HUES48 (cell line): ENCODE measurements around the gene SLC6A6.

ENCODE experiments used
- H3K27ac ChIP-seq: one replicate; pipeline ENCODE4 v1.7.0; 2013; ENCODE audit warnings: low read depth, low read length, inconsistent platforms
- H3K27me3 ChIP-seq: 2 replicates; pipeline ENCODE4 v1.6.1; 2013; ENCODE audit warnings: mild to moderate bottlenecking, low read length; ENCODE audit not compliant: control insufficient read depth, insufficient read depth
- H3K36me3 ChIP-seq: 2 replicates; pipeline ENCODE4 v1.6.1; 2013; ENCODE audit warnings: low read length; ENCODE audit not compliant: control insufficient read depth, insufficient read depth
- H3K4me1 ChIP-seq: 2 replicates; pipeline ENCODE4 v1.6.1; 2013; ENCODE audit warnings: mild to moderate bottlenecking, low read length; ENCODE audit not compliant: control insufficient read depth, insufficient read depth
- H3K4me3 ChIP-seq: 2 replicates; pipeline ENCODE4 v1.5.1; 2013; ENCODE audit warnings: mild to moderate bottlenecking, low read depth, low read length
- H3K9ac ChIP-seq: 2 replicates; pipeline ENCODE4 v1.6.1; 2013; ENCODE audit warnings: mild to moderate bottlenecking, low read depth, low read length, moderate library complexity
- H3K9me3 ChIP-seq: 2 replicates; pipeline ENCODE4 v1.6.1; 2013; ENCODE audit warnings: low read length; ENCODE audit not compliant: control insufficient read depth, insufficient read depth

The SLC6A6 gene

DNA sequence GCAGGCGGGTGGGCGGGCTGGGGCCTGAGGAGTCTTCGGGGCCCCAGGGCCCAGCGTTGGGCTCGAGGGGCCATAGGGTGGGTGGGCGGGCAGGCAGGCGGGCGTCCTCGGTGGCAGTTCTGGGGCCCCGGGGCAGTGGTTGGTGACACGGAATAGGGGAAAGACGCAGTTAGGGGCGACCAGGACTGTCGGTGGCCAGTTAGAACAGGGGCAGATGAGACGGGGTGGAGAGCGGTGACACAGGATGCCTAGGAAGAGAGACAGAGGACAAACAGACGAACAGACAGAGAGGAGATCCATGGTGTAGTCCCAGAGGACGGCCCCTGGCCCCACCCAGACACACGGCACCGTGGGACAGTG is 101.3 kb downstream of the SLC6A6 start:
- no peak overlapping the region for H3K27ac ChIP-seq
- H3K27me3 ChIP-seq: no peaks in the 10 kb centered on the region; the same call in 1 of the 2 replicates
- no peak overlapping the region for H3K9ac ChIP-seq
- no peaks in the 10 kb centered on the region for H3K4me1 ChIP-seq
- no peaks in the 10 kb centered on the region for H3K36me3 ChIP-seq
- H3K9me3 ChIP-seq: peaks cover 8% of the 10 kb centered on the region; the same call in 1 of the 2 replicates
- H3K4me3 ChIP-seq: no peak overlapping the region

DNA sequence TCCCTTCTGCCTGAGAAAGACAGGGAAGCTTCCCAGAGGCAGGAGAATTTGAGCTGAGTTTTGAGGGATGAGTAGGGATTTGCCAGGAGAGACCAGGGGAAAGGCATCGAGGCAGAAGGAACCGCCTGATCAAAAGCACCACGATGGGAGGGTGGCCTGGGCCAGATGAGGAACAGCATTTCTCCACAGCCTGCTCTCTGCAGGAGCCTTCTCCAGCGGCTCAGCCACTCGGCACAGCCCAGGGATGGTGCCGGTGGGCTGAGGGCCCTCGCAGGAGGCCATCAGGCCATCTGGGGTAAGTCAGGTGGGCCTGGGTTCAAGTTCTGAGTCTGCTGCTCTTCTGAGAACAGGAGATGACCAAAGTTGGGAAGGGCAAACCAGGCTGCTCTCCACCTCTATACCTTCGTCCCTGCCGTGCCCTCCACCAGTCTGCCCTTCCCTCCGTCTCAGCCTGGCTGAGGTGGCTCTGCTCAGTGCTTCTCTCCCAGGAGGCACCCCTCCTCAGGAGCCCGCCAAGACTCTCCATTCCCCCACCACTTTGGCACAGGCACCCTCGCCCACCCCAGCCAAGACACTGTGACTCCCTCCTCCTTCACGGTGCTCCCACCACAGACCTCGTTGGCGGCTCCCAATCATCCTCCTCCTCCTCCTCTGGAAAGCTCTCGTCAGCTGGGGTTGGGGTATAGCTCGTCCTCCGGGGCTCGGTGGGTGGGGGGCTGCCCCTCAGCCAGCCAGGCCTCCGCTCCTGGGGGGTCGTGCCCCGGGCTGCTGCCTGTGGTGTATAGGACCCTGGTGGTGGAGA is 102.8 kb downstream of the SLC6A6 start:
- H3K27ac ChIP-seq: no peak overlapping the region
- H3K9ac ChIP-seq: no peak overlapping the region
- no peaks in the 10 kb centered on the region for H3K36me3 ChIP-seq
- no peaks in the 10 kb centered on the region for H3K27me3 ChIP-seq
- peaks cover 8% of the 10 kb centered on the region; the same call in 1 of the 2 replicates for H3K9me3 ChIP-seq
- H3K4me1 ChIP-seq: peaks cover 5% of the 10 kb centered on the region; the same call in 1 of the 2 replicates
- no peak overlapping the region for H3K4me3 ChIP-seq

DNA sequence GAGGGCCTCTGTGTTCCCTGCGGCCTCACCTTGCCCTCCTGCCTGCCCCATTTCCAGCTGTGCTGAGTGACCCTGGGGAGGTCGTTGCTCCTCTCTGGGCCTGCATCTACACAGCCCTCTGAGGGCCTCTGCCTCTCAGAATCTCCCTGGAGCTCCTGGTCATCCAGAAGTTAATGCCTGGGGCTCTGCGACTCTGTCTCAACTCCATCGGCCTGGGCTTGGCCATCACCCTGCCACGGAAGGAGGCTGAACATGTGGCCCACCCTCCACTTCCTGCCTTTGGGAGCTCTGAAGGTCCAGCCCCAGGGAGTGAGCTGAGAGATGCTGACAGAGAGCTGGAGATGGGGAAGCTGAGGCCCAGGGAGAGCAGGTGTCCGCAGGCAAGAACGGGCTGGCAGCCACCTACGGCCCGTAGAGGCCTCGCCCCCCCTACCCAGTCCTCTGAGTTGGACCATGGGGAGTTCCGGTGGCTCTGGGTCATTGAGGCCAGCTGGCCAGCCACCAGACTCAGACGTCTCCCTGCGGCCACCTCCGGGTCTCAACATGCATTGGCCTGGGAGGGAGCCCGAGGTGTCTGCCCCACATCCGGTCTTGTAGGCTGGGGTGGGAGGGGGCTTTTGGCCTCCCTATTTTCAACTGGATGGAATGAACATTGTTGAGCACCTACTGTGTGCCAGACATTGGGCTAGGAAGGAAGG is 103.5 kb downstream of the SLC6A6 start:
- Histone ChIP-seq H3K9ac (no peak overlapping the region), H3K4me3 (no peak overlapping the region), H3K36me3 (no peaks in the 10 kb centered on the region), H3K4me1 (peaks cover 5% of the 10 kb centered on the region; the same call in 1 of the 2 replicates), H3K27ac (no peak overlapping the region), H3K9me3 (peaks cover 8% of the 10 kb centered on the region; the same call in 1 of the 2 replicates), H3K27me3 (no peaks in the 10 kb centered on the region)

GRCh38 chr3:14506626-14507304 is 104.4 kb downstream of the SLC6A6 start:
- no peaks in the 10 kb centered on the region for H3K27me3 ChIP-seq
- H3K4me1 ChIP-seq: peaks cover 5% of the 10 kb centered on the region; the same call in 1 of the 2 replicates
- H3K9me3 ChIP-seq: peaks cover 8% of the 10 kb centered on the region; the same call in 1 of the 2 replicates
- H3K9ac ChIP-seq: no peak overlapping the region
- no peaks in the 10 kb centered on the region for H3K36me3 ChIP-seq
- H3K27ac ChIP-seq: no peak overlapping the region
- H3K4me3 ChIP-seq: no peak overlapping the region

GRCh38 chr3:14507305-14507741 is 104.9 kb downstream of the SLC6A6 start:
- peaks cover 5% of the 10 kb centered on the region; the same call in 1 of the 2 replicates for H3K4me1 ChIP-seq
- peaks cover 8% of the 10 kb centered on the region; the same call in 1 of the 2 replicates for H3K9me3 ChIP-seq
- no peak overlapping the region for H3K27ac ChIP-seq
- no peaks in the 10 kb centered on the region for H3K36me3 ChIP-seq
- H3K27me3 ChIP-seq: no peaks in the 10 kb centered on the region
- H3K9ac ChIP-seq: no peak overlapping the region
- H3K4me3 ChIP-seq: no peak overlapping the region

- no peak overlapping the region for H3K4me3 ChIP-seq
- no peak overlapping the region for H3K27ac ChIP-seq
- no peaks in the 10 kb centered on the region for H3K36me3 ChIP-seq
- H3K27me3 ChIP-seq: no peaks in the 10 kb centered on the region
- H3K9ac ChIP-seq: no peak overlapping the region
- H3K9me3 ChIP-seq: peaks cover 2% of the 10 kb centered on the region; the same call in 1 of the 2 replicates
- peaks cover 5% of the 10 kb centered on the region; the same call in 1 of the 2 replicates for H3K4me1 ChIP-seq
Measured at GRCh38 chr3:14507757-14508504, 105.5 kb downstream of the SLC6A6 start.

GRCh38 chr3:14508505-14508819 is 106.1 kb downstream of the SLC6A6 start:
- H3K27ac ChIP-seq: no peak overlapping the region
- H3K4me1 ChIP-seq: peaks cover 5% of the 10 kb centered on the region; the same call in 1 of the 2 replicates
- H3K36me3 ChIP-seq: no peaks in the 10 kb centered on the region
- no peak overlapping the region for H3K9ac ChIP-seq
- H3K27me3 ChIP-seq: no peaks in the 10 kb centered on the region
- H3K9me3 ChIP-seq: no peaks in the 10 kb centered on the region
- H3K4me3 ChIP-seq: no peak overlapping the region

DNA sequence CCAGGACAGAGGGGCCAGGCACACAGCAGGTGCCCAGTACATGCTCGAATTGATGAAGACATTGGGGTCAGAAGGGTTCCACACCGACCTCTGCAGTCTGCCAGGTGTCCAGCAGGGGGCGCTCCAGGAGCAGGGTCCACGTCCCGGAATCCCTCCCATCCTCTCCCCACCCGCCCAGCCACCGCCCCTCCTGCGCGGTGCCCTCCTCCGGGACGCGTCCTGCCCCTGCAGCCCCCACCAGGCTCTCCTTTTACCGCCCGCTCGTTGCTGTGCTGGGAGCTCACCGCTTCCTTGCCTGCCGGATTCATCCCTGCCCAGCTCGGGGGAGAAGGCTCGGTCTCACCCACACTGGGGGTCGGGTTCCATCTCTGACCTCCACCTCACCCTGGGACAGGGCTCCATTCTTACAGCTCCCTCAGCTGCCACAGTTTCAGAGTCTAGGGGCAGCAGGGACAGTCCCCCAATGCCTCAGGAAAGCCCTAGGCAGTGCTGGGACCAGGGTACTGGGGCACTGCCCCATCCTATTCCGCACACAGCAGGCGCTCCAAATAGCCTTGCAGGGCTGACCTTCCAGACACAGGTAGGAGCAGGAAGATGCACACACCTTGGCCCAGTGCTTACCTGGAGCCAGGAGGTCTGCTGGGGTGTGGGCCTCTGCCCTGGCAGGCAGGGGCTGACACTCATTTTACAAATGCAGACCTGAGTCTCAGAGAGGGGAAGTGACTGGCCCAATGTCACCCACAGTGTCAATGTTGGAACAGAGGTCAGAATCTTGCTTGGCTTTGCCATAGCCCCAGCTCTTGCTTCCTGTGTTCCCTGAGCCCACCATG is 106.8 kb downstream of the SLC6A6 start:
- H3K9me3 ChIP-seq: no peaks in the 10 kb centered on the region

GRCh38 chr3:14509796-14510100 is 107.3 kb downstream of the SLC6A6 start:
- Histone ChIP-seq H3K27ac (no peak overlapping the region), H3K4me1 (peaks cover 5% of the 10 kb centered on the region; the same call in 1 of the 2 replicates), H3K9me3 (no peaks in the 10 kb centered on the region), H3K4me3 (no peak overlapping the region), H3K27me3 (no peaks in the 10 kb centered on the region), H3K36me3 (no peaks in the 10 kb centered on the region), H3K9ac (no peak overlapping the region)

More for the DNA sequence above, 106.8 kb downstream of the SLC6A6 start:
- H3K27ac ChIP-seq: no peak overlapping the region
- H3K4me3 ChIP-seq: peak overlapping the region; percentile 57
- H3K27me3 ChIP-seq: no peaks in the 10 kb centered on the region
- no peaks in the 10 kb centered on the region for H3K36me3 ChIP-seq
- H3K4me1 ChIP-seq: peaks cover 5% of the 10 kb centered on the region; the same call in 1 of the 2 replicates
- H3K9ac ChIP-seq: no peak overlapping the region
